ENCODE results near the gene FHL2. TPM values are rescaled to one million over a fixed set of nuclear protein-coding genes. Genes with fewer than 3 reads are reported as not detected.

FHL2 gene
- total RNA-seq, 1 experiment from 2014 or later, result 21.1 TPM

DNA sequence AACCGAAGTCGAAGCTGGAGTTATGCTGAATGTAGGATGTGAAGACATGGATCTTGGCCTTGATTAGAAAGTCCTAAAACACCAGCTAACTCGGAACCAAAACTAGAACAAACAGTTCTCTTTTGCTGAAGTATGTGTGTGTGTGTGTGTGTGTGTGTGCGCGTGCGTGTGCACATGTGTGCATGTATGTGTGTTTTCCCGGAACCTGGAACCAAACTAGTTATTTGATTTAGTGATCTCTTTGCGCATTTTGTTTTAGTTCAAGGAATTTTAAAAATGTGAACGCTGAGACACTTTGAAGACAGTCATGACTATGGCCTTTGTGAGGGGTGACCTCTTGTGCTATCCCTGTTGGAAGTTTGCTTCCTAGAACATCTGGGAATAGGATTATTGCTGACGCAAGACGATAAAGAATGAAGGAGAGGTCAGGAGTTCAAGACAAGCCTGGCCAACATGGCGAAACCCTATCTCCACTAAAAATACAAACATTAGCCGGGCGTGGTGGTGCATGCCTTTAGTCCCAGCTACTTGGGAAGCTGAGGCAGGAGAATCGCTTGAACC is 23.8 kb downstream of the FHL2 start (continued):
- TF ChIP-seq, protein P1, sequence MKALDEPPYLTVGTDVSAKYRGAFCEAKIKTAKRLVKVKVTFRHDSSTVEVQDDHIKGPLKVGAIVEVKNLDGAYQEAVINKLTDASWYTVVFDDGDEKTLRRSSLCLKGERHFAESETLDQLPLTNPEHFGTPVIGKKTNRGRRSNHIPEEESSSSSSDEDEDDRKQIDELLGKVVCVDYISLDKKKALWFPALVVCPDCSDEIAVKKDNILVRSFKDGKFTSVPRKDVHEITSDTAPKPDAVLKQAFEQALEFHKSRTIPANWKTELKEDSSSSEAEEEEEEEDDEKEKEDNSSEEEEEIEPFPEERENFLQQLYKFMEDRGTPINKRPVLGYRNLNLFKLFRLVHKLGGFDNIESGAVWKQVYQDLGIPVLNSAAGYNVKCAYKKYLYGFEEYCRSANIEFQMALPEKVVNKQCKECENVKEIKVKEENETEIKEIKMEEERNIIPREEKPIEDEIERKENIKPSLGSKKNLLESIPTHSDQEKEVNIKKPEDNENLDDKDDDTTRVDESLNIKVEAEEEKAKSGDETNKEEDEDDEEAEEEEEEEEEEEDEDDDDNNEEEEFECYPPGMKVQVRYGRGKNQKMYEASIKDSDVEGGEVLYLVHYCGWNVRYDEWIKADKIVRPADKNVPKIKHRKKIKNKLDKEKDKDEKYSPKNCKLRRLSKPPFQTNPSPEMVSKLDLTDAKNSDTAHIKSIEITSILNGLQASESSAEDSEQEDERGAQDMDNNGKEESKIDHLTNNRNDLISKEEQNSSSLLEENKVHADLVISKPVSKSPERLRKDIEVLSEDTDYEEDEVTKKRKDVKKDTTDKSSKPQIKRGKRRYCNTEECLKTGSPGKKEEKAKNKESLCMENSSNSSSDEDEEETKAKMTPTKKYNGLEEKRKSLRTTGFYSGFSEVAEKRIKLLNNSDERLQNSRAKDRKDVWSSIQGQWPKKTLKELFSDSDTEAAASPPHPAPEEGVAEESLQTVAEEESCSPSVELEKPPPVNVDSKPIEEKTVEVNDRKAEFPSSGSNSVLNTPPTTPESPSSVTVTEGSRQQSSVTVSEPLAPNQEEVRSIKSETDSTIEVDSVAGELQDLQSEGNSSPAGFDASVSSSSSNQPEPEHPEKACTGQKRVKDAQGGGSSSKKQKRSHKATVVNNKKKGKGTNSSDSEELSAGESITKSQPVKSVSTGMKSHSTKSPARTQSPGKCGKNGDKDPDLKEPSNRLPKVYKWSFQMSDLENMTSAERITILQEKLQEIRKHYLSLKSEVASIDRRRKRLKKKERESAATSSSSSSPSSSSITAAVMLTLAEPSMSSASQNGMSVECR (CRISPR knock-in tag; IDR thresholded peaks at IDR 0.05; ENCODE audit: borderline replicate concordance), result no peak

DNA sequence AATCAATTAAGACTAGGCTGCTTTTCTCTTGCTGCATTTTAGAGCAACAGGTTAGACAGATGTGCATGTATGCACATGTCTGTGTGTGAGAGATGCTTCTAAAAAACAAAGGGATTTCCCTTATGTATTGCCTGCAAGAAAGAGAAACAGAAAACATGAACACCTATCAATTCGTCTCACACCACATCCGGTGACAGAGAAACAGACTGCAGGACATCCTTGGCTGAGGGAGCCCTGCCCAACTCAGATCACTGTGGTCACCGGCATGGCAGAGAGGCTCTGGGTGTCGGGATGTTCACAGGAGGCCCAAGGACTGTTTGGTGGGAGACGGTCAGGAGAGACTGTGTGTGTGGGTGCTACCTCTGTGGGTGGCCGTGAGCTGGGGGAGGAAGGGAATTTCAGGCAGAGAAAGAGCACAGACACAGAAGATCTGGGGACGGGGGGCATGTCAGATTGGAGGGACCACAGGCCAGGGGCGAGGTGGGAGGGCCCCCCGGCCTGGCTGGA is 24.9 kb downstream of the FHL2 start:
- CTCF ChIA-PET, result no interaction called here

DNA sequence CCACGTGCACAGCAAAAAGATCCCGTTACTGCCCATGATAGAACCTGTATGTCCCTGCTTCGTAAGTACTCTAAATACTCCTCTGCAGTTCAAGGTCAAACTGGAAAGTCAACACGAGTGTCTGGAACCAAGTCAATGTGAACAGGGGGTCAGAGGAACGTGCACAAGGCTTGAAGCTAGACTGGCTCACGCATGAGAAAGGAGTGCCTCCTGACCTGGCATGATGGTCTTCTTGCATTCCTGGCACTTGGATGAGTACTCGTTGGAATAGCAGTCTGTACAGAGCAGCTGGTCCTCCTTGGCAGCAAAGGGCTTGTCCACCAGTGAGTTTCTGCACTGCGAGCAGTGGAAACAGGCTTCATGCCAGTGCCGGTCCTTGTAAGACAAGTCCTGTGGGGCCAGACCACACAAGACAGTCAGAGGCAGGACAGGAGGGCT is 25.5 kb downstream of the FHL2 start:
- no peak overlapping the region for H3K4me3 Mint-ChIP-seq
- peaks cover 10% of the 10 kb centered on the region for H3K36me3 Mint-ChIP-seq
- TF ChIP-seq ZNF138 (CRISPR knock-in tag; conservative IDR thresholded peaks at IDR 0.05) (no peak), NFE2L1 (CRISPR knock-in tag; IDR thresholded peaks at IDR 0.05) (no peak), ZBTB21 (CRISPR knock-in tag; IDR thresholded peaks at IDR 0.05; ENCODE audit: borderline replicate concordance) (no peak), ZNF317 (CRISPR knock-in tag; IDR thresholded peaks at IDR 0.05; ENCODE audit: borderline replicate concordance, low read depth) (no peak), ELF4 (CRISPR knock-in tag; IDR thresholded peaks at IDR 0.05; ENCODE audit: low read depth) (no peak), SOX15 (CRISPR knock-in tag; IDR thresholded peaks at IDR 0.05) (no peak)
- TF ChIP-seq, protein P2, sequence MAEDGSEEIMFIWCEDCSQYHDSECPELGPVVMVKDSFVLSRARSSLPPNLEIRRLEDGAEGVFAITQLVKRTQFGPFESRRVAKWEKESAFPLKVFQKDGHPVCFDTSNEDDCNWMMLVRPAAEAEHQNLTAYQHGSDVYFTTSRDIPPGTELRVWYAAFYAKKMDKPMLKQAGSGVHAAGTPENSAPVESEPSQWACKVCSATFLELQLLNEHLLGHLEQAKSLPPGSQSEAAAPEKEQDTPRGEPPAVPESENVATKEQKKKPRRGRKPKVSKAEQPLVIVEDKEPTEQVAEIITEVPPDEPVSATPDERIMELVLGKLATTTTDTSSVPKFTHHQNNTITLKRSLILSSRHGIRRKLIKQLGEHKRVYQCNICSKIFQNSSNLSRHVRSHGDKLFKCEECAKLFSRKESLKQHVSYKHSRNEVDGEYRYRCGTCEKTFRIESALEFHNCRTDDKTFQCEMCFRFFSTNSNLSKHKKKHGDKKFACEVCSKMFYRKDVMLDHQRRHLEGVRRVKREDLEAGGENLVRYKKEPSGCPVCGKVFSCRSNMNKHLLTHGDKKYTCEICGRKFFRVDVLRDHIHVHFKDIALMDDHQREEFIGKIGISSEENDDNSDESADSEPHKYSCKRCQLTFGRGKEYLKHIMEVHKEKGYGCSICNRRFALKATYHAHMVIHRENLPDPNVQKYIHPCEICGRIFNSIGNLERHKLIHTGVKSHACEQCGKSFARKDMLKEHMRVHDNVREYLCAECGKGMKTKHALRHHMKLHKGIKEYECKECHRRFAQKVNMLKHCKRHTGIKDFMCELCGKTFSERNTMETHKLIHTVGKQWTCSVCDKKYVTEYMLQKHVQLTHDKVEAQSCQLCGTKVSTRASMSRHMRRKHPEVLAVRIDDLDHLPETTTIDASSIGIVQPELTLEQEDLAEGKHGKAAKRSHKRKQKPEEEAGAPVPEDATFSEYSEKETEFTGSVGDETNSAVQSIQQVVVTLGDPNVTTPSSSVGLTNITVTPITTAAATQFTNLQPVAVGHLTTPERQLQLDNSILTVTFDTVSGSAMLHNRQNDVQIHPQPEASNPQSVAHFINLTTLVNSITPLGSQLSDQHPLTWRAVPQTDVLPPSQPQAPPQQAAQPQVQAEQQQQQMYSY (CRISPR knock-in tag; IDR thresholded peaks at IDR 0.05), result no peak
- TF ChIP-seq, protein P3, sequence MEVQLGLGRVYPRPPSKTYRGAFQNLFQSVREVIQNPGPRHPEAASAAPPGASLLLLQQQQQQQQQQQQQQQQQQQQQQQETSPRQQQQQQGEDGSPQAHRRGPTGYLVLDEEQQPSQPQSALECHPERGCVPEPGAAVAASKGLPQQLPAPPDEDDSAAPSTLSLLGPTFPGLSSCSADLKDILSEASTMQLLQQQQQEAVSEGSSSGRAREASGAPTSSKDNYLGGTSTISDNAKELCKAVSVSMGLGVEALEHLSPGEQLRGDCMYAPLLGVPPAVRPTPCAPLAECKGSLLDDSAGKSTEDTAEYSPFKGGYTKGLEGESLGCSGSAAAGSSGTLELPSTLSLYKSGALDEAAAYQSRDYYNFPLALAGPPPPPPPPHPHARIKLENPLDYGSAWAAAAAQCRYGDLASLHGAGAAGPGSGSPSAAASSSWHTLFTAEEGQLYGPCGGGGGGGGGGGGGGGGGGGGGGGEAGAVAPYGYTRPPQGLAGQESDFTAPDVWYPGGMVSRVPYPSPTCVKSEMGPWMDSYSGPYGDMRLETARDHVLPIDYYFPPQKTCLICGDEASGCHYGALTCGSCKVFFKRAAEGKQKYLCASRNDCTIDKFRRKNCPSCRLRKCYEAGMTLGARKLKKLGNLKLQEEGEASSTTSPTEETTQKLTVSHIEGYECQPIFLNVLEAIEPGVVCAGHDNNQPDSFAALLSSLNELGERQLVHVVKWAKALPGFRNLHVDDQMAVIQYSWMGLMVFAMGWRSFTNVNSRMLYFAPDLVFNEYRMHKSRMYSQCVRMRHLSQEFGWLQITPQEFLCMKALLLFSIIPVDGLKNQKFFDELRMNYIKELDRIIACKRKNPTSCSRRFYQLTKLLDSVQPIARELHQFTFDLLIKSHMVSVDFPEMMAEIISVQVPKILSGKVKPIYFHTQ (CRISPR knock-in tag; IDR thresholded peaks at IDR 0.05), result no peak
- ChIA-PET CTCF (no interaction called here), POLR2A (no interaction called here)
- DNase-seq (ENCODE audit: low spot score) (no peak), ATAC-seq (no peak)
- no peaks in the 10 kb centered on the region for H3K27me3 Mint-ChIP-seq (ENCODE audit: low read depth)
- H3K9me3 Mint-ChIP-seq, result no peaks in the 10 kb centered on the region
- no peak overlapping the region for H3K27ac Mint-ChIP-seq
- H3K4me1 Mint-ChIP-seq, result peaks cover 2% of the 10 kb centered on the region; the same call in 1 of the 2 replicates

More for the DNA sequence above, 24.9 kb downstream of the FHL2 start:
- H3K9me3 Mint-ChIP-seq, result no peaks in the 10 kb centered on the region
- peaks cover 2% of the 10 kb centered on the region; the same call in 1 of the 2 replicates for H3K4me1 Mint-ChIP-seq
- no peak overlapping the region for H3K4me3 Mint-ChIP-seq
- H3K27ac Mint-ChIP-seq, result no peak overlapping the region
- TF ChIP-seq JAZF1 (CRISPR knock-in tag; IDR thresholded peaks at IDR 0.05), result no peak
- no peak for TF ChIP-seq TEAD1 (CRISPR knock-in tag; IDR thresholded peaks at IDR 0.05)
- no peak for TF ChIP-seq OVOL2 (CRISPR knock-in tag; IDR thresholded peaks at IDR 0.05; ENCODE audit: borderline replicate concordance)
- TF ChIP-seq JUN (CRISPR knock-in tag; IDR thresholded peaks at IDR 0.05), result no peak
- no peak for TF ChIP-seq NFATC4 (CRISPR knock-in tag; IDR thresholded peaks at IDR 0.05)
- TF ChIP-seq, protein P4, sequence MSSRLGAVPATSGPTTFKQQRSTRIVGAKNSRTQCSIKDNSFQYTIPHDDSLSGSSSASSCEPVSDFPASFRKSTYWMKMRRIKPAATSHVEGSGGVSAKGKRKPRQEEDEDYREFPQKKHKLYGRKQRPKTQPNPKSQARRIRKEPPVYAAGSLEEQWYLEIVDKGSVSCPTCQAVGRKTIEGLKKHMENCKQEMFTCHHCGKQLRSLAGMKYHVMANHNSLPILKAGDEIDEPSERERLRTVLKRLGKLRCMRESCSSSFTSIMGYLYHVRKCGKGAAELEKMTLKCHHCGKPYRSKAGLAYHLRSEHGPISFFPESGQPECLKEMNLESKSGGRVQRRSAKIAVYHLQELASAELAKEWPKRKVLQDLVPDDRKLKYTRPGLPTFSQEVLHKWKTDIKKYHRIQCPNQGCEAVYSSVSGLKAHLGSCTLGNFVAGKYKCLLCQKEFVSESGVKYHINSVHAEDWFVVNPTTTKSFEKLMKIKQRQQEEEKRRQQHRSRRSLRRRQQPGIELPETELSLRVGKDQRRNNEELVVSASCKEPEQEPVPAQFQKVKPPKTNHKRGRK (CRISPR knock-in tag; IDR thresholded peaks at IDR 0.05; ENCODE audit: borderline replicate concordance), result no peak
- no peak for TF ChIP-seq ZNF121 (CRISPR knock-in tag; IDR thresholded peaks at IDR 0.05)
- TF ChIP-seq, protein P5, sequence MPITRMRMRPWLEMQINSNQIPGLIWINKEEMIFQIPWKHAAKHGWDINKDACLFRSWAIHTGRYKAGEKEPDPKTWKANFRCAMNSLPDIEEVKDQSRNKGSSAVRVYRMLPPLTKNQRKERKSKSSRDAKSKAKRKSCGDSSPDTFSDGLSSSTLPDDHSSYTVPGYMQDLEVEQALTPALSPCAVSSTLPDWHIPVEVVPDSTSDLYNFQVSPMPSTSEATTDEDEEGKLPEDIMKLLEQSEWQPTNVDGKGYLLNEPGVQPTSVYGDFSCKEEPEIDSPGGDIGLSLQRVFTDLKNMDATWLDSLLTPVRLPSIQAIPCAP (CRISPR knock-in tag; IDR thresholded peaks at IDR 0.05), result no peak
- TF ChIP-seq, protein P6, sequence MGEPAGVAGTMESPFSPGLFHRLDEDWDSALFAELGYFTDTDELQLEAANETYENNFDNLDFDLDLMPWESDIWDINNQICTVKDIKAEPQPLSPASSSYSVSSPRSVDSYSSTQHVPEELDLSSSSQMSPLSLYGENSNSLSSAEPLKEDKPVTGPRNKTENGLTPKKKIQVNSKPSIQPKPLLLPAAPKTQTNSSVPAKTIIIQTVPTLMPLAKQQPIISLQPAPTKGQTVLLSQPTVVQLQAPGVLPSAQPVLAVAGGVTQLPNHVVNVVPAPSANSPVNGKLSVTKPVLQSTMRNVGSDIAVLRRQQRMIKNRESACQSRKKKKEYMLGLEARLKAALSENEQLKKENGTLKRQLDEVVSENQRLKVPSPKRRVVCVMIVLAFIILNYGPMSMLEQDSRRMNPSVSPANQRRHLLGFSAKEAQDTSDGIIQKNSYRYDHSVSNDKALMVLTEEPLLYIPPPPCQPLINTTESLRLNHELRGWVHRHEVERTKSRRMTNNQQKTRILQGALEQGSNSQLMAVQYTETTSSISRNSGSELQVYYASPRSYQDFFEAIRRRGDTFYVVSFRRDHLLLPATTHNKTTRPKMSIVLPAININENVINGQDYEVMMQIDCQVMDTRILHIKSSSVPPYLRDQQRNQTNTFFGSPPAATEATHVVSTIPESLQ (CRISPR knock-in tag; IDR thresholded peaks at IDR 0.05), result no peak
- TF ChIP-seq ZNF232 (CRISPR knock-in tag; IDR thresholded peaks at IDR 0.05), result no peak
- DNase-seq (ENCODE audit: low spot score), result no peak
- no peak for ATAC-seq
- POLR2A ChIA-PET, result no interaction called here
- H3K36me3 Mint-ChIP-seq, result peaks cover 10% of the 10 kb centered on the region
- no peaks in the 10 kb centered on the region for H3K27me3 Mint-ChIP-seq (ENCODE audit: low read depth)

All from WTC11 (cell line).